GM12892 (cell line): Measurements from ENCODE around the gene MXD4.

ENCODE experiments used
- POLR2A ChIP-seq: IDR thresholded peaks from 2 replicates; pipeline ENCODE4 v1.6.1; 2011; ENCODE audit warnings: low read depth, low read length, control low read depth
- POLR2AphosphoS5 ChIP-seq: IDR thresholded peaks from 2 replicates; pipeline ENCODE4 v1.6.1; 2011; ENCODE audit warnings: low read depth, low read length, control low read depth
- TAF1 ChIP-seq: IDR thresholded peaks from 2 replicates; pipeline ENCODE4 v1.6.1; 2011; ENCODE audit warnings: low read depth, mild to moderate bottlenecking, control low read depth, low read length, borderline replicate concordance

GRCh38 chr4:2219233-2219760 lies 42.6 kb downstream of the MXD4 start:
- TF ChIP-seq POLR2AphosphoS5 (no peak), POLR2A (no peak), TAF1 (no peak)
